ENCODE results near the gene ZNF655. TPM values are rescaled to one million over a fixed set of nuclear protein-coding genes. Genes with fewer than 3 reads are reported as not detected.

Gene ZNF655
- total and polyA plus RNA-seq, 2 of the 8 experiments (the other 6 are each of a cell fraction or from before 2014, with no cell fraction given) = 27.1 to 37.8 TPM

DNA sequence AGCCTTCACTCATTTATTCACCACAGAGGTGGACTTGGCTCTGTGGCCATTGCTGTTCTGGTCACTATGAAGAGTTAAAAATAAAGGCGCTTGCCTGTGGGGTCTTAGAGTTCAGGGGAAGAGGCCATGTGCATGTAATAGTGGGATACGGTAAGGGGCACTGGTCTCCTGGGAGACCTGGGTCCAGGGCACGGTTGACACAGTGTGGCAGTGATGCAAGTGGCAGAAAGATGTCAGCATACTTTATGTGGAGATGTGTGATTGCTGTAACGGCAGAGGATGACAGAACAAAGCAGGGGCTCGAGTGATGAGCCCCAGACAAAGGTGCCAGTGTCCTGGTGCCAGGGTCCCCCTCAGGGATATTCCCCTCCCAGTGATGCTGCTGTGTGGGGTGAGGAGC, 66.9 kb downstream of the ZNF655 start (continued):
- TF ChIP-seq SIRT6 (IDR thresholded peaks at IDR 0.05; ENCODE audit: low read length) (no peak), GTF2F1 (IDR thresholded peaks at IDR 0.05; ENCODE audit: borderline replicate concordance, low read depth, low read length) (no peak)

Data from H1 (cell line).